ENCODE measurements around the gene WDR37.

DNA sequence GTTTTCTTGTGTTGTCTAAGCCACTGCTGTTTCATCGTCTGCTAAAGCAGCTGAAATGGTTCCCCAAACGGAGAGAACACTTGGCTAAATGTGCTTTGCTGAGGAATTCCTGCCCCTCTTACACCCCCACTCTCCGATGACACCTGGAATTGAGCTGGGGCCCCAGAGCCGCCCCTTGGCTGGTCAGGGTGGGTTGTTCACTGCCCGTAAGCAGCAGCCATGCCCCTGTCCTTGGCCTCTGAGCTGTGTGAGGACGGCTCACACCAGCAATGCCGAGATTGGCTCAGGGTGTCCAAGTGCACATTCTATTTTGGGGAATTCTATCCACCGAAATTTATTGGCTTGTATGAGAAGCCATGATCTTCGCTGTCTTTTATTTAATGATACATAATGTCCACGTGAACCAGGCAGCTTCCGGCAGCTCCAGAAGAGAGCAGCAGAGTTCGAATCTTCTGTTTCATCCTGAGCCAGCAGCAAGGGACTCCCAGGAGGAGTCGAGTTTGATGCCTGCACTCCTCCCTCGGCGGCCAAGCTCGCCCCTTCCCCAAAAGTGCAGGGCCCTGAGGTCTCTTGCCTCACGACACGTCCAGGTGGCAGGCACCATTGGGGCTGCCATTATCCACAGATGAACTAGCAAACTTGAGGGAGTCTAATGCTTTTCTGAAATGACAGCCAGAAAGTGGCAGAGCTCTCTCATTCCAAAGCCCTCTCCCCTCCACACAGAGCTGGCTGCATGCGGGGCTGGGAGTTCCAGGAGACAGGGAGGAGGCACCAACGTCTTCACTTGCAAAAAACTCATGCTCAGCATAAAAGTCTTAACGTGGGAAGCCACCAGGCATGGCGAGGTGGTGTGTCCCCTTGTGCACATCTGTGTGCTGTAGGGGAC, 114.0 kb downstream of the WDR37 start:
- TF ChIP-seq, protein P1, sequence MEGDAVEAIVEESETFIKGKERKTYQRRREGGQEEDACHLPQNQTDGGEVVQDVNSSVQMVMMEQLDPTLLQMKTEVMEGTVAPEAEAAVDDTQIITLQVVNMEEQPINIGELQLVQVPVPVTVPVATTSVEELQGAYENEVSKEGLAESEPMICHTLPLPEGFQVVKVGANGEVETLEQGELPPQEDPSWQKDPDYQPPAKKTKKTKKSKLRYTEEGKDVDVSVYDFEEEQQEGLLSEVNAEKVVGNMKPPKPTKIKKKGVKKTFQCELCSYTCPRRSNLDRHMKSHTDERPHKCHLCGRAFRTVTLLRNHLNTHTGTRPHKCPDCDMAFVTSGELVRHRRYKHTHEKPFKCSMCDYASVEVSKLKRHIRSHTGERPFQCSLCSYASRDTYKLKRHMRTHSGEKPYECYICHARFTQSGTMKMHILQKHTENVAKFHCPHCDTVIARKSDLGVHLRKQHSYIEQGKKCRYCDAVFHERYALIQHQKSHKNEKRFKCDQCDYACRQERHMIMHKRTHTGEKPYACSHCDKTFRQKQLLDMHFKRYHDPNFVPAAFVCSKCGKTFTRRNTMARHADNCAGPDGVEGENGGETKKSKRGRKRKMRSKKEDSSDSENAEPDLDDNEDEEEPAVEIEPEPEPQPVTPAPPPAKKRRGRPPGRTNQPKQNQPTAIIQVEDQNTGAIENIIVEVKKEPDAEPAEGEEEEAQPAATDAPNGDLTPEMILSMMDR (optimal IDR thresholded peaks at IDR 0.05 in 1 of 3, IDR thresholded peaks at IDR 0.05 in 1 of 3, conservative IDR thresholded peaks at IDR 0.05 in 1 of 3; ENCODE audit: extremely low read depth in 1 of 3, insufficient read depth in 2 of 3, low read length in 3 of 3) = no peak
- no peak for TF ChIP-seq EZH2 (IDR thresholded peaks at IDR 0.05; ENCODE audit: low read length)
